DOHH2 (cell line): ENCODE results near the gene STUB1.

Source experiments
- H3F3A ChIP-seq: fragments of 200-600 bp; sonication (generic), shearing (Covaris generic); 2 replicates; pipeline ENCODE4 v1.6.0; 2016; ENCODE audit warnings: antibody characterized with exemption, mild to moderate bottlenecking; ENCODE audit not compliant: control insufficient read depth, insufficient read depth
- H3K27ac ChIP-seq: fragments of 200-600 bp; sonication (generic); 2 replicates; pipeline ENCODE4 v1.5.1; 2014; ENCODE audit warnings: low read depth, mild to moderate bottlenecking, low read length, moderate library complexity
- H3K27me3 ChIP-seq: fragments of 200-600 bp; sonication (generic); 2 replicates; pipeline ENCODE4 v1.6.1; 2014; ENCODE audit warnings: mild to moderate bottlenecking, low read length, mixed read lengths; ENCODE audit not compliant: control insufficient read depth
- H3K36me3 ChIP-seq: fragments of 200-600 bp; sonication (generic); 2 replicates; pipeline ENCODE4 v1.6.1; 2014; ENCODE audit warnings: mild to moderate bottlenecking, low read length, moderate library complexity, mixed read lengths; ENCODE audit not compliant: control insufficient read depth
- H3K4me1 ChIP-seq: fragments of 200-600 bp; sonication (generic); 2 replicates; pipeline ENCODE4 v1.6.1; 2014; ENCODE audit warnings: mild to moderate bottlenecking, low read length, mixed read lengths; ENCODE audit not compliant: control insufficient read depth
- H3K4me2 ChIP-seq: fragments of 200-600 bp; sonication (generic); 2 replicates; pipeline ENCODE4 v1.6.0; 2014; ENCODE audit warnings: mild to moderate bottlenecking, low read length, moderate library complexity
- H3K4me3 ChIP-seq: fragments of 200-600 bp; sonication (generic); 2 replicates; pipeline ENCODE4 v1.5.1; 2014; ENCODE audit warnings: mild to moderate bottlenecking, low read length, mixed read lengths
- H3K79me2 ChIP-seq: fragments of 200-600 bp; sonication (generic); 2 replicates; pipeline ENCODE4 v1.6.1; 2014; ENCODE audit warnings: mild to moderate bottlenecking, low read length, mixed read lengths; ENCODE audit not compliant: control insufficient read depth
- H3K9me2 ChIP-seq: fragments of 200-600 bp; sonication (generic); replicated peaks from 2 replicates; pipeline ENCODE4 v1.6.1; 2014; ENCODE audit warnings: mild to moderate bottlenecking, low read length, mixed read lengths; ENCODE audit not compliant: control insufficient read depth
- H3K9me3 ChIP-seq: fragments of 200-600 bp; sonication (generic); 2 replicates; pipeline ENCODE4 v1.6.1; 2014; ENCODE audit warnings: antibody characterized with exemption, low read length, mixed read lengths; ENCODE audit not compliant: control insufficient read depth, insufficient read depth
- H4K20me1 ChIP-seq: fragments of 200-600 bp; sonication (generic); 2 replicates; pipeline ENCODE4 v1.6.0; 2014; ENCODE audit warnings: low read depth, mild to moderate bottlenecking, antibody characterized with exemption, low read length, moderate library complexity; ENCODE audit not compliant: control insufficient read depth, insufficient read depth
- CTCF ChIP-seq: fragments of 200-600 bp; sonication (generic); IDR thresholded peaks from one replicate; pipeline ENCODE4 v1.5.1; 2014; ENCODE audit warnings: antibody characterized with exemption, mild to moderate bottlenecking, low read depth, low read length; ENCODE audit not compliant: poor library complexity, severe bottlenecking
- EZH2phosphoT487 ChIP-seq: fragments of 200-600 bp; sonication (generic); IDR thresholded peaks from 2 replicates; pipeline ENCODE4 v1.6.1; 2017; ENCODE audit warnings: borderline replicate concordance, mild to moderate bottlenecking, antibody characterized with exemption, low read length, moderate library complexity, mixed read lengths

Gene STUB1

GRCh38 chr16:667113-667779, 13.0 kb upstream of the STUB1 start:
- Histone ChIP-seq H3K36me3 (peaks cover 71% of the 10 kb centered on the region), H3K27me3 (no peaks in the 10 kb centered on the region), H3K4me3 (peak overlapping the region; percentile 98), H4K20me1 (no peaks in the 10 kb centered on the region), H3K4me1 (peaks cover 13% of the 10 kb centered on the region), H3K9me2 (no peaks in the 10 kb centered on the region), H3K4me2 (peak overlapping the region; percentile 97), H3K79me2 (peaks cover 25% of the 10 kb centered on the region), H3K9me3 (no peaks in the 10 kb centered on the region), H3F3A (0 out of 2 replicates have a peak, but pooled peaks cover 2% of the 10 kb centered on the region), H3K27ac (peak overlapping the region; percentile 20; the same call in 1 of the 2 replicates)
- TF ChIP-seq EZH2phosphoT487 (no peak), CTCF (no peak)

GRCh38 chr16:667780-668518, 12.3 kb upstream of the STUB1 start, which contains the start of gene RHOT2:
TSS of gene RHOT2 (plus strand) at chr16:668132. CDS start at chr16:668200, 68 bp downstream.
- Histone ChIP-seq H3K27ac (peak within 1 kb of the TSS; percentile 56), H4K20me1 (no peaks in the 10 kb centered on the region), H3K27me3 (no peaks in the 10 kb centered on the region), H3K36me3 (peaks cover 71% of the 10 kb centered on the region), H3K9me2 (no peaks in the 10 kb centered on the region), H3K4me2 (peak within 1 kb of the TSS; percentile 97), H3K4me1 (peaks cover 13% of the 10 kb centered on the region), H3K4me3 (peak within 1 kb of the TSS; percentile 98), H3F3A (0 out of 2 replicates have a peak, but pooled peaks cover 2% of the 10 kb centered on the region), H3K79me2 (peaks cover 25% of the 10 kb centered on the region), H3K9me3 (no peaks in the 10 kb centered on the region)
- TF ChIP-seq CTCF (peak; percentile 89), EZH2phosphoT487 (no peak)

GRCh38 chr16:668519-669171, 11.6 kb upstream of the STUB1 start:
- H3K27ac ChIP-seq = peak overlapping the region; percentile 56

More at GRCh38 chr16:668519-669171, 11.6 kb upstream of the STUB1 start:
- H3K4me1 ChIP-seq = peaks cover 13% of the 10 kb centered on the region
- peak overlapping the region; percentile 97 for H3K4me2 ChIP-seq
- H3K9me2 ChIP-seq = no peaks in the 10 kb centered on the region
- TF ChIP-seq CTCF (no peak), EZH2phosphoT487 (no peak)
- peaks cover 25% of the 10 kb centered on the region for H3K79me2 ChIP-seq
- peaks cover 72% of the 10 kb centered on the region for H3K36me3 ChIP-seq
- H3K27me3 ChIP-seq = no peaks in the 10 kb centered on the region
- no peaks in the 10 kb centered on the region for H4K20me1 ChIP-seq
- H3K4me3 ChIP-seq = peak overlapping the region; percentile 98
- H3K9me3 ChIP-seq = no peaks in the 10 kb centered on the region
- 0 out of 2 replicates have a peak, but pooled peaks cover 2% of the 10 kb centered on the region for H3F3A ChIP-seq
